Measurements from ENCODE around the gene TM7SF2. TPM values are rescaled to one million over a fixed set of nuclear protein-coding genes. Genes with fewer than 3 reads are reported as not detected.

The TM7SF2 gene
- total RNA-seq, 2 donors from 2014 or later: 97.9 to 108 TPM

DNA sequence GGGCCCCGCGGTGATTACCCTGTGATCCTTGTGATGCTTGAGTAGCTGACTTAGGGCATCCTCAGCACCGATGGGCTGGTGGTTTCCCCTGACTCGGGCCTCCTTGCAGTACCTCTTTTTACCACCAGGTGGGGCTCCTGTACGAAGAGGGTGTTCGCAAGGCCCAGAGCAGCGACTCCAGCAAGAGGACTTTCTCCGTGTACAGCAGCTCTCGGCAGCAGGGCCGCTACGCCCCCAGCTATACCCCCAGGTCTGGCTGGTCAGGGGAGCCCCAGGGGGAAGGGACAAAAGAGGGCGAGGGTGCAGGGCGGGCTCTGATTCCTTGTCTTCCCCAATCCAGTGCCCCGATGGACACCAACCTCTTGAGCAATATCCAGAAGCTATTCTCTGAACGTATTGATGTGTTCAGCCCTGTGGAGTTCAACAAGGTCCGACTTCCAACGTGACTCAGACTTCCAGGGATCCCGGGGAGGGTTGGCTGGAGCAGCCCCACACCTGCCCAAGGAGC lies 1.3 kb upstream of the TM7SF2 start:
- Histone ChIP-seq H3K4me3 (ENCODE audit: low read length) (no peak overlapping the region), H3K9ac (ENCODE audit: extremely low read depth, low read length, poor library complexity, severe bottlenecking) (no peak overlapping the region), H3K27ac (ENCODE audit: low read depth, low read length) (no peak overlapping the region), H3K27me3 (ENCODE audit: control insufficient read depth, insufficient read depth, low read length, poor library complexity, severe bottlenecking) (no peaks in the 10 kb centered on the region), H3K4me1 (ENCODE audit: control insufficient read depth, insufficient read depth, low read length) (peaks cover 3% of the 10 kb centered on the region), H3K9me3 (ENCODE audit: control insufficient read depth, low read length) (no peaks in the 10 kb centered on the region), H3K36me3 (ENCODE audit: control insufficient read depth, insufficient read depth, low read length) (peaks cover 23% of the 10 kb centered on the region)
- Mint-ChIP-seq H3K36me3 (ENCODE audit: low read depth) (peaks cover 8% of the 10 kb centered on the region), H3K27me3 (ENCODE audit: insufficient read depth) (no peaks in the 10 kb centered on the region), H3K9me3 (no peaks in the 10 kb centered on the region), H3K27ac (no peak overlapping the region), H3K4me3 (no peak overlapping the region), H3K4me1 (peaks cover 9% of the 10 kb centered on the region)
- peak; percentile 98 for DNase-seq
- 29 to 41% methylated on average over 9 to 18 of the region's 18 CpGs for WGBS, 2 experiments (ENCODE audit: insufficient coverage in 1 of 2, insufficient read length in 1 of 2)
- TF ChIP-seq, protein P1, sequence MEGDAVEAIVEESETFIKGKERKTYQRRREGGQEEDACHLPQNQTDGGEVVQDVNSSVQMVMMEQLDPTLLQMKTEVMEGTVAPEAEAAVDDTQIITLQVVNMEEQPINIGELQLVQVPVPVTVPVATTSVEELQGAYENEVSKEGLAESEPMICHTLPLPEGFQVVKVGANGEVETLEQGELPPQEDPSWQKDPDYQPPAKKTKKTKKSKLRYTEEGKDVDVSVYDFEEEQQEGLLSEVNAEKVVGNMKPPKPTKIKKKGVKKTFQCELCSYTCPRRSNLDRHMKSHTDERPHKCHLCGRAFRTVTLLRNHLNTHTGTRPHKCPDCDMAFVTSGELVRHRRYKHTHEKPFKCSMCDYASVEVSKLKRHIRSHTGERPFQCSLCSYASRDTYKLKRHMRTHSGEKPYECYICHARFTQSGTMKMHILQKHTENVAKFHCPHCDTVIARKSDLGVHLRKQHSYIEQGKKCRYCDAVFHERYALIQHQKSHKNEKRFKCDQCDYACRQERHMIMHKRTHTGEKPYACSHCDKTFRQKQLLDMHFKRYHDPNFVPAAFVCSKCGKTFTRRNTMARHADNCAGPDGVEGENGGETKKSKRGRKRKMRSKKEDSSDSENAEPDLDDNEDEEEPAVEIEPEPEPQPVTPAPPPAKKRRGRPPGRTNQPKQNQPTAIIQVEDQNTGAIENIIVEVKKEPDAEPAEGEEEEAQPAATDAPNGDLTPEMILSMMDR (conservative IDR thresholded peaks at IDR 0.05): peak; percentile 95

DNA sequence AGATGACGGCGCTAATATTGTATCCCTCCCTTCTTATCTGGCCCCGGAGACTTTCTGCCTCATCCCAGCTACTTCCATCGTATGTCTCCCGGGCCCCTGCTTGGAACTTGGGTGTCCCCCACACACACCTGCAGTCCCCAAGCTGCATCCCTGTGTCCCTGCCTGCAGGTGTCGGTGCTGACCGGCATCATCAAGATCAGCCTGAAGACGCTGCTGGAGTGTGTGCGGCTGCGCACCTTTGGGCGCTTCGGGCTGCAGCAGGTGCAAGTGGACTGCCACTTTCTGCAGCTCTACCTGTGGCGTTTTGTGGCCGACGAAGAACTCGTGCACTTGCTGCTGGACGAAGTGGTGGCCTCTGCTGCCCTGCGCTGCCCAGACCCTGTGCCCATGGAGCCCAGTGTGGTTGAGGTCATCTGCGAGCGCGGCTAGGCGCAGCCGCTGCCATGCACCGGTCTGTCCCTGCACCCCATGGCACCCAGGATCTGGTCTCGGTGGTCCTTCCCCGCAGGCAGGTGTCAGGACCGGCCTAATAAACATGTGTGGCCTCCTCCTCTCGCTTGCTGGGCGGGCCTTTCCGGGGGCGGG lies 421 bp upstream of the TM7SF2 start:
- 63 to 76% methylated on average over 22 to 31 of the region's 31 CpGs for WGBS, 2 experiments (ENCODE audit: insufficient coverage in 1 of 2, insufficient read length in 1 of 2)
- Histone ChIP-seq H3K27ac (ENCODE audit: low read depth, low read length) (no peak overlapping the region), H3K4me1 (ENCODE audit: control insufficient read depth, insufficient read depth, low read length) (peaks cover 4% of the 10 kb centered on the region), H3K9me3 (ENCODE audit: control insufficient read depth, low read length) (no peaks in the 10 kb centered on the region), H3K9ac (ENCODE audit: extremely low read depth, low read length, poor library complexity, severe bottlenecking) (no peak overlapping the region), H3K4me3 (ENCODE audit: low read length) (peak overlapping the region; percentile 87), H3K36me3 (ENCODE audit: control insufficient read depth, insufficient read depth, low read length) (peaks cover 25% of the 10 kb centered on the region), H3K27me3 (ENCODE audit: control insufficient read depth, insufficient read depth, low read length, poor library complexity, severe bottlenecking) (no peaks in the 10 kb centered on the region)
- Mint-ChIP-seq H3K36me3 (ENCODE audit: low read depth) (peaks cover 7% of the 10 kb centered on the region), H3K27ac (peak overlapping the region; percentile 17), H3K4me3 (peak overlapping the region; percentile 89), H3K9me3 (no peaks in the 10 kb centered on the region), H3K4me1 (peaks cover 6% of the 10 kb centered on the region), H3K27me3 (ENCODE audit: insufficient read depth) (no peaks in the 10 kb centered on the region)
- TF ChIP-seq, protein P1 (conservative IDR thresholded peaks at IDR 0.05): no peak
- DNase-seq: no peak

DNA sequence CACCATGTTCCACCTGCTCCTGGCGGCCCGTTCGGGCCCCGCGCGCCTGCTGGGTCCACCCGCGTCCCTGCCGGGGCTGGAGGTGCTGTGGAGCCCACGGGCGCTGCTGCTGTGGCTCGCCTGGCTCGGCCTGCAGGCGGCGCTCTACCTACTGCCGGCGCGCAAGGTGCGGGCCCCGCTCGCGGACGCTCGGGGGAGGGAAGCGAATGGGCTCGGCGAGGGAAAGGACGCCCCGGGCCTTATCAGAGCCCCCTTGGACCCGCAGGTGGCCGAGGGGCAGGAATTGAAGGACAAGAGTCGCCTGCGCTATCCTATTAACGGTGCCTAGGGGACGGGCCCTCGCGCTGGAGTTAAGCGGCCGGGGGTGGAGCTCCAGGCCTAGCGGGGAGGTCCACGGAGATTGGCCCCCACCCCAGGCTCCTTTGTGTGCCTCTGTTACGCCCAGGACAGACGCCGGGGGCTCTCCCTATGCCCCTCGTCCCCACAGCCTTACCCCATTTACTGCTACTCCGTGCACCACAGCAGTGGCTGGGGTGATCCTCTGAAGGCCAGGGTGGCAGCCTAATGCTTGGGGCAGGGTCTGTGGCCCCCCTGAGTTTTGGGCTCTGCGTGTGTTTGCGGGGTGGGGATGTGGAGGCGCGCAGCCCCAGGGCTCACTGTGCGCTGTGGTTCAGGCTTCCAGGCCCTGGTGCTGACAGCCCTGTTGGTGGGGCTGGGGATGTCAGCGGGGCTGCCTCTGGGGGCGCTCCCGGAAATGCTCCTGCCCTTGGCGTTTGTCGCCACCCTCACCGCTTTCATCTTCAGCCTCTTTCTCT lies 1.1 kb downstream of the TM7SF2 start:
- H3K27ac Mint-ChIP-seq: peak overlapping the region; percentile 48
- TF ChIP-seq, protein P1 (conservative IDR thresholded peaks at IDR 0.05): peak; percentile 95
- H3K4me1 Mint-ChIP-seq: peaks cover 6% of the 10 kb centered on the region
- H3K4me1 ChIP-seq (ENCODE audit: control insufficient read depth, insufficient read depth, low read length): peaks cover 8% of the 10 kb centered on the region
- H3K27ac ChIP-seq (ENCODE audit: low read depth, low read length): no peak overlapping the region
- 1 to 3% methylated on average over 19 to 57 of the region's 57 CpGs for WGBS, 2 experiments (ENCODE audit: insufficient coverage in 1 of 2, insufficient read length in 1 of 2)
- no peaks in the 10 kb centered on the region for H3K9me3 ChIP-seq (ENCODE audit: control insufficient read depth, low read length)
- H3K4me3 Mint-ChIP-seq: peak overlapping the region; percentile 89
- no peaks in the 10 kb centered on the region for H3K9me3 Mint-ChIP-seq
- peaks cover 28% of the 10 kb centered on the region for H3K36me3 ChIP-seq (ENCODE audit: control insufficient read depth, insufficient read depth, low read length)
- no peaks in the 10 kb centered on the region for H3K27me3 ChIP-seq (ENCODE audit: control insufficient read depth, insufficient read depth, low read length, poor library complexity, severe bottlenecking)
- no peaks in the 10 kb centered on the region for H3K27me3 Mint-ChIP-seq (ENCODE audit: insufficient read depth)
- H3K4me3 ChIP-seq (ENCODE audit: low read length): peak overlapping the region; percentile 87
- peaks cover 5% of the 10 kb centered on the region for H3K36me3 Mint-ChIP-seq (ENCODE audit: low read depth)
- H3K9ac ChIP-seq (ENCODE audit: extremely low read depth, low read length, poor library complexity, severe bottlenecking): peak overlapping the region; percentile 60
- DNase-seq: peak; percentile 86
